HG03139 (cell line): ENCODE measurements around the gene PALD1.

Experiments used
- ATAC-seq: cut with Tn5 transposase; IDR thresholded peaks from one replicate; pipeline ENCODE4 v1.9.1; 2021; ENCODE audit not compliant: unreplicated experiment

Gene PALD1

GRCh38 chr10:70587045-70587658, 108.6 kb downstream of the PALD1 start:
- no peak for ATAC-seq

- ATAC-seq = no peak
Measured at GRCh38 chr10:70588255-70588654, 109.7 kb downstream of the PALD1 start.

- ATAC-seq = no peak
Measured at GRCh38 chr10:70588859-70589570, 110.4 kb downstream of the PALD1 start.

GRCh38 chr10:70589762-70590654, 111.4 kb downstream of the PALD1 start:
- ATAC-seq = no peak

- no peak for ATAC-seq
Measured at GRCh38 chr10:70590655-70591416, 112.3 kb downstream of the PALD1 start.

GRCh38 chr10:70592186-70592735, 113.7 kb downstream of the PALD1 start:
- no peak for ATAC-seq

- no peak for ATAC-seq
Measured at GRCh38 chr10:70592746-70593512, 114.4 kb downstream of the PALD1 start.

GRCh38 chr10:70593513-70593890, 114.9 kb downstream of the PALD1 start:
- no peak for ATAC-seq

GRCh38 chr10:70594161-70594560, 115.6 kb downstream of the PALD1 start:
- no peak for ATAC-seq

GRCh38 chr10:70595566-70596016, 117.0 kb downstream of the PALD1 start:
- ATAC-seq = no peak

GRCh38 chr10:70596110-70596798, 117.7 kb downstream of the PALD1 start:
- ATAC-seq = no peak

- ATAC-seq = no peak
Measured at GRCh38 chr10:70596860-70597809, 118.6 kb downstream of the PALD1 start.

GRCh38 chr10:70597856-70598815, 119.6 kb downstream of the PALD1 start:
- no peak for ATAC-seq

- no peak for ATAC-seq
Measured at GRCh38 chr10:70598857-70599295, 120.3 kb downstream of the PALD1 start.

- no peak for ATAC-seq
Measured at GRCh38 chr10:70599319-70599718, 120.8 kb downstream of the PALD1 start.

GRCh38 chr10:70599791-70600190, 121.2 kb downstream of the PALD1 start:
- ATAC-seq = no peak
